Stimulated activated CD8-positive, alpha-beta memory T cell treated with anti-CD3 and anti-CD28 coated beads, Interleukin-7, amount 100 ng/mL, for 24 hours (primary cell): Measurements from ENCODE around the gene ZWILCH.
A peak's percentile ranks its signal among the peaks of the same experiment; 100 is the strongest.
"Not testable (repeated sequence)": the region's sequence is repeated elsewhere in the genome, so short reads cannot be mapped to it uniquely, and the experiment has no call there.

Source experiments
- DNase-seq: peaks from one replicate; pipeline ENCODE4 v3.0.0-alpha.2; 2020; ENCODE audit warnings: low read depth

Gene ZWILCH

GRCh38 chr15:66488525-66488924 lies 16.6 kb upstream of the ZWILCH start:
- no peak for DNase-seq

GRCh38 chr15:66489179-66489791 lies 15.8 kb upstream of the ZWILCH start:
- DNase-seq = no peak

- DNase-seq = no peak
Observed at GRCh38 chr15:66491846-66492245, 13.3 kb upstream of the ZWILCH start.

- no peak for DNase-seq
Observed at GRCh38 chr15:66494262-66494661, 10.9 kb upstream of the ZWILCH start.

GRCh38 chr15:66496951-66497501 lies 8.1 kb upstream of the ZWILCH start:
- no peak for DNase-seq

- DNase-seq = peak; percentile 98
Observed at GRCh38 chr15:66497502-66498455, 7.3 kb upstream of the ZWILCH start, which contains the start of gene SNAPC5. TSS of gene SNAPC5 (minus strand) at chr15:66497762. CDS start at chr15:66497731, 31 bp downstream.

GRCh38 chr15:66498501-66499386 lies 6.4 kb upstream of the ZWILCH start:
- no peak for DNase-seq

GRCh38 chr15:66500346-66500745 lies 4.8 kb upstream of the ZWILCH start:
- not testable (repeated sequence) for DNase-seq

GRCh38 chr15:66502491-66502890 lies 2.6 kb upstream of the ZWILCH start:
- no peak for DNase-seq

GRCh38 chr15:66503041-66503648 lies 2.0 kb upstream of the ZWILCH start:
- not testable (repeated sequence) for DNase-seq

- DNase-seq = no peak
Observed at GRCh38 chr15:66503780-66504562, 1.2 kb upstream of the ZWILCH start.

GRCh38 chr15:66505430-66505811 lies 295 bp downstream of the ZWILCH start:
- DNase-seq = no peak

- no peak for DNase-seq
Observed at GRCh38 chr15:66505818-66506217, 692 bp downstream of the ZWILCH start.

GRCh38 chr15:66508293-66508883 lies 3.3 kb downstream of the ZWILCH start:
- no peak for DNase-seq

- no peak for DNase-seq
Observed at GRCh38 chr15:66514586-66514985, 9.5 kb downstream of the ZWILCH start.

- DNase-seq = no peak
Observed at GRCh38 chr15:66515901-66516322, 10.8 kb downstream of the ZWILCH start.

GRCh38 chr15:66523926-66524325 lies 18.8 kb downstream of the ZWILCH start:
- DNase-seq = no peak

- DNase-seq = no peak
Observed at GRCh38 chr15:66524838-66525237, 19.7 kb downstream of the ZWILCH start.

- DNase-seq = no peak
Observed at GRCh38 chr15:66535056-66535455, 29.9 kb downstream of the ZWILCH start.

- no peak for DNase-seq
Observed at GRCh38 chr15:66542896-66543295, 37.8 kb downstream of the ZWILCH start.
